Left lung (tissue), 10 donors: ENCODE results near the gene TRANK1. TPM values are rescaled to one million over a fixed set of nuclear protein-coding genes. Genes with fewer than 3 reads are reported as not detected.
A peak's percentile ranks its signal among the peaks of the same experiment; 100 is the strongest.
"Not testable (repeated sequence)": the region's sequence is repeated elsewhere in the genome, so short reads cannot be mapped to it uniquely, and the experiment has no call there.

Experiments
- ATAC-seq: fragments of 200-7000 bp; cut with Tn5 transposase; one replicate; pipeline ENCODE4 v1.9.1; 2020; ENCODE audit warnings: moderate library complexity
- DNase-seq, 4 donors: peaks; one replicate each; pipeline ENCODE4 v3.0.0-alpha.2; 2013 to 2020
- H3K27ac ChIP-seq, 2 donors: fragments of 200-600 bp; sonication (generic) in 1 of 2; one replicate each; pipeline versions ENCODE4 v1.5.0 to v1.8.0; 2020 to 2021
- H3K27me3 ChIP-seq, 2 donors: fragments of 200-600 bp; sonication (generic) in 1 of 2; one replicate each; pipeline versions ENCODE4 v1.5.0 to v1.8.0; 2020 to 2021
- H3K36me3 ChIP-seq, 2 donors: fragments of 200-600 bp; sonication (generic) in 1 of 2; one replicate each; pipeline versions ENCODE4 v1.5.0 to v1.8.0; 2020 to 2021
- H3K4me1 ChIP-seq, 2 donors: fragments of 200-600 bp; one replicate each; pipeline ENCODE4 v1.8.0; 2021
- H3K4me3 ChIP-seq, 2 donors: fragments of 200-600 bp; sonication (generic) in 1 of 2; one replicate each; pipeline versions ENCODE4 v1.5.0 to v1.8.0; 2020 to 2021; ENCODE audit warnings: mild to moderate bottlenecking in 1 of 2
- H3K9me3 ChIP-seq, 2 donors: fragments of 200-600 bp; sonication (generic) in 1 of 2; one replicate each; pipeline versions ENCODE4 v1.5.0 to v1.8.0; 2020 to 2021
- intact Hi-C, 2 donors: fragments of 100-400 bp; cut with DNase I; formaldehyde crosslinking; loops; one replicate each; pipeline versions ENCODE4 v1.11.2 to v1.14.2; 2022
- polyA plus RNA-seq, 6 donors: library from polyadenylated mRNA; unstranded; fragments of 120-200 nt; gene quantifications; one replicate each; pipeline ENCODE4 v1.2.1, GENCODE V29; 2013; ENCODE audit not compliant: insufficient read length in 6 of 6
- total RNA-seq, 2 donors: library from RNA; stranded (reverse); fragmentation: NEBNext Ultra II Directional; extraction: Animal tissue kit (Norgen Biotek cat#: 25700); gene quantifications; one replicate each; pipeline ENCODE4 v1.2.1, GENCODE V29; 2021
- TF ChIP-seq, protein P1 (sequence below), 2 donors: fragments of 200-600 bp; sonication (generic) in 1 of 2; IDR thresholded peaks; one replicate each; pipeline versions ENCODE4 v1.5.0 to v1.8.0; 2021; ENCODE audit warnings: antibody characterized with exemption in 2 of 2
- donor health status: DM: no; HTN: yes; CAD: no.
- donor health status: DM: no; HTN: no; CAD: no.

Gene TRANK1
- total and polyA plus RNA-seq, 8 donors: 23.5 to 26.6 (median 26.1) TPM

DNA sequence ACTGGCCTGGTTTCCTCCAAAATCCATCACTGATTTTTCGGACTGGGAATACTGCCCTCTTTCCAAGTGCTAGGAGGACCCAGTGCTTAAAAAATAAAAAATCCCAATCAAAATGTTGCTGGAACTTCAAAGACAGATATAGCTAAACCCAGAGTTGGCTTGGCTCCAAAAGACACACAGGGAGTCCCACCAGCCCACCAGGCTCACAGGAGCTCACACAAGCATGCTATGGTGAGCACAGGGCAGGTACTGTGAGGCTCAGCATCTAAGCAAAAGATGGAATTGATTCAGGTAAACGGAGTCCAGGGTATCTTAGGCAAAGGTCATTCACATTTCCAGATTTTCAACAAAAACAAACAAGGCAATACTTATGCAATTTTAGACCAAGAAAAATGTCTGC, 3.7 kb downstream of the TRANK1 start:
- DNase-seq (no peak), ATAC-seq (no peak)
- Histone ChIP-seq H3K36me3 (no peaks in the 10 kb centered on the region), H3K4me1 (peaks cover 17 to 24% of the 10 kb centered on the region in 2 donors), H3K4me3 (no peak overlapping the region), H3K27me3 (no peaks in the 10 kb centered on the region), H3K9me3 (no peaks in the 10 kb centered on the region), H3K27ac (peak overlapping the region in 1 of 2 donors; percentile 33)
- TF ChIP-seq, protein P1, sequence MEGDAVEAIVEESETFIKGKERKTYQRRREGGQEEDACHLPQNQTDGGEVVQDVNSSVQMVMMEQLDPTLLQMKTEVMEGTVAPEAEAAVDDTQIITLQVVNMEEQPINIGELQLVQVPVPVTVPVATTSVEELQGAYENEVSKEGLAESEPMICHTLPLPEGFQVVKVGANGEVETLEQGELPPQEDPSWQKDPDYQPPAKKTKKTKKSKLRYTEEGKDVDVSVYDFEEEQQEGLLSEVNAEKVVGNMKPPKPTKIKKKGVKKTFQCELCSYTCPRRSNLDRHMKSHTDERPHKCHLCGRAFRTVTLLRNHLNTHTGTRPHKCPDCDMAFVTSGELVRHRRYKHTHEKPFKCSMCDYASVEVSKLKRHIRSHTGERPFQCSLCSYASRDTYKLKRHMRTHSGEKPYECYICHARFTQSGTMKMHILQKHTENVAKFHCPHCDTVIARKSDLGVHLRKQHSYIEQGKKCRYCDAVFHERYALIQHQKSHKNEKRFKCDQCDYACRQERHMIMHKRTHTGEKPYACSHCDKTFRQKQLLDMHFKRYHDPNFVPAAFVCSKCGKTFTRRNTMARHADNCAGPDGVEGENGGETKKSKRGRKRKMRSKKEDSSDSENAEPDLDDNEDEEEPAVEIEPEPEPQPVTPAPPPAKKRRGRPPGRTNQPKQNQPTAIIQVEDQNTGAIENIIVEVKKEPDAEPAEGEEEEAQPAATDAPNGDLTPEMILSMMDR (IDR thresholded peaks at IDR 0.05): no peak
- intact Hi-C loops: no loop called here

DNA sequence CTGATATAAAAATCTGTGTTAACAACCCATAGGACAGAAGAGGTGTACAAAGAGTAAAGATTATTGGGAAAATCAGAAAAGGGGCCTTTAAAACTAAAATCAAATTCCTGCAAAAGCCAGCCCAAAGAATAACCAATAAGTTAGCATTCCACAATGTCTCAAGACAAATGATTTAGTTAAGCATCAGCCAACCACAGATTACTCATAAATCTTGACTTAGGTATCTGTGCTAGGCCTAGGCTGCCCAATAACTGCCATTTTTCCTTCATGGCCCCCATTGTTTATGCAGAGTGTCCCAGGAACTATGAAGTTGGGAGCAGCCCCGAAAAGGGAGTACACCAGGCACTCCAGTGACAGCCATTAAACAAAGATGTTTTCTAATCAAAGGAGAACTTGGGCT, 7.4 kb downstream of the TRANK1 start:
- TF ChIP-seq, protein P1 (IDR thresholded peaks at IDR 0.05): no peak
- H3K27ac ChIP-seq: no peak overlapping the region
- H3K9me3 ChIP-seq: no peaks in the 10 kb centered on the region
- DNase-seq (no peak), ATAC-seq (no peak)
- H3K4me3 ChIP-seq: no peak overlapping the region
- peaks cover 5 to 12% of the 10 kb centered on the region in 2 donors for H3K4me1 ChIP-seq
- intact Hi-C loops: no loop called here
- no peaks in the 10 kb centered on the region for H3K27me3 ChIP-seq
- no peaks in the 10 kb centered on the region for H3K36me3 ChIP-seq

DNA sequence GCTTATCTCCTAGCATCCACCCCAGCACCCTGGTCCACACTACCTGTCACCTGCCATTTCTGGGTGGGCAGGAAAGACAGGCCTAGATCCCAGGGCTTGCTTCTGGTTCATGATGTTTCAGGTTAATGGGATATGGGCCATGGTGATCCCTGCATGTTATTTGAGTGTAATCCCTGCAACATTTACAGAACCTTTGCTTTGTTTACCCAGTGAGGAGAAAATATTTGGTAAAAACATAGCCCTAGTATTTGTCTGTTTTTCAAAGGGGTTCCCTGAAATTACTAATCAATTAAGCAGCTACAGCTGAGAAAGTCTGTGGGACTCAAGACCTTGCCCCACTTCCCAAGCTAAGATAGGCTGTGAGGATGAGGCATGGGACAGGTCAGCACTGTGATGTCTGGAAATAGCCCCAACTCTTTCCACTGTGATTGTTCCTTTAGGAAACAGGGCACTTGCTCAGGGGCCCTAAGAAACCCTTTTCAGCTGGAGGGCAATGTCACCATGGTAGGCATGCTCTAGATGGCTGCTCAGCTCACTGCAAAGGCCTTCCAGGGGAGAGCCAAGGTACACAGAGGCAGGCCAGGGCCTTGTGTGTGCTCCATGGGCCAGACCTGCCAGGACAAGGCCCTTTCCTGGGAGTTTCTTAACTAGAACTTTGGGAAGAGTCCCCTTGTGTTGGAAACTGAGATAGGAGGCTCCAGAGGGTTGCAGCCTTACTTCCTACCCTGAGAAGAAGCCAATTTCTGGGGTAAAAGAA, 11.1 kb downstream of the TRANK1 start:
- no peaks in the 10 kb centered on the region for H3K9me3 ChIP-seq
- no peak overlapping the region for H3K27ac ChIP-seq
- no peaks in the 10 kb centered on the region for H3K4me1 ChIP-seq
- ATAC-seq (no peak), DNase-seq (no peak)
- intact Hi-C loops: no loop called here
- H3K27me3 ChIP-seq: no peaks in the 10 kb centered on the region
- H3K36me3 ChIP-seq: no peaks in the 10 kb centered on the region
- TF ChIP-seq, protein P1 (IDR thresholded peaks at IDR 0.05): no peak
- no peak overlapping the region for H3K4me3 ChIP-seq

- H3K27me3 ChIP-seq, H3K36me3 ChIP-seq, H3K4me3 ChIP-seq, H3K4me1 ChIP-seq, H3K27ac ChIP-seq, ATAC-seq, DNase-seq, intact Hi-C loops, H3K9me3 ChIP-seq: not testable (repeated sequence)
Observed at GRCh38 chr3:36931424-36931823, 13.4 kb downstream of the TRANK1 start.

DNA sequence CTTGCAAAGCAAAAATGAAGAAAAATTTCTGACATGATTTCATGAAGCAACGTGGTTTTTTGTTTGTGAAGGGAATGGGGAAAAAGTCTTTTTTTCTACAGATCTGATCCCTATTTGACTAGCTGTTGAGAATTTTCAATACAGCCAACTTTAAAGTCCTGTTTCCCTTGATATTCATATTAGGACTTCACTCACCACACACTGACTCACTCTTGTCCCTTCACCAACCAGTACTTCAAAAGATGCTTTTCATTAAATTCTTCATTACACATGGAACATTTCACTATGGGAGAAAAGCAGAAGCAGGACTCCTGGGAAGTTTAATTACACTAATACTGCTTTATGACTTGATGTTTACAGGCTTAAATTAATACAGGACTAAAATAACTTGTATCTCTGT, 16.6 kb downstream of the TRANK1 start:
- Histone ChIP-seq H3K4me3 (no peak overlapping the region), H3K27me3 (no peaks in the 10 kb centered on the region), H3K4me1 (peaks cover 0 to 10% of the 10 kb centered on the region in 2 donors), H3K27ac (no peak overlapping the region), H3K36me3 (no peaks in the 10 kb centered on the region), H3K9me3 (no peaks in the 10 kb centered on the region)
- no peak for ATAC-seq
- intact Hi-C loops: no loop called here
- TF ChIP-seq, protein P1 (IDR thresholded peaks at IDR 0.05): no peak
- no peak for DNase-seq
